Liver (tissue), 3 donors: ENCODE data around the gene RCAN2.

Source experiments
- ATF3 ChIP-seq: IDR thresholded peaks from 2 replicates; pipeline ENCODE4 v1.6.1; 2016; ENCODE audit warnings: antibody characterized with exemption
- CTCF ChIP-seq: fragments of 150-350 bp; IDR thresholded peaks from 2 replicates; pipeline ENCODE4 v1.5.1; 2017; ENCODE audit warnings: improper control_type of control experiment, low read depth, low read length; ENCODE audit not compliant: missing input control
- EGR1 ChIP-seq, 2 donors: IDR thresholded peaks; 2 replicates each; pipeline ENCODE4 v1.6.1; 2016 to 2018; ENCODE audit warnings: antibody characterized with exemption in 2 of 2, low read depth in 2 of 2
- FOXA1 ChIP-seq: IDR thresholded peaks from 2 replicates; pipeline ENCODE4 v1.6.1; 2016; ENCODE audit warnings: antibody characterized with exemption
- GABPA ChIP-seq, 2 donors: IDR thresholded peaks in 1 of 2; conservative IDR thresholded peaks in 1 of 2; 2 replicates each; pipeline ENCODE4 v1.6.1; 2016; ENCODE audit warnings: antibody characterized with exemption in 2 of 2, mild to moderate bottlenecking in 1 of 2, moderate library complexity in 1 of 2
- JUND ChIP-seq, 2 donors: IDR thresholded peaks; 2 replicates each; pipeline ENCODE4 v1.6.1; 2016; ENCODE audit warnings: antibody characterized with exemption in 2 of 2
- MAX ChIP-seq: IDR thresholded peaks from 2 replicates; pipeline ENCODE4 v1.6.1; 2016; ENCODE audit warnings: antibody characterized with exemption
- SP1 ChIP-seq: IDR thresholded peaks from 2 replicates; pipeline ENCODE4 v1.6.1; 2018; ENCODE audit warnings: antibody characterized with exemption, mild to moderate bottlenecking
- TAF1 ChIP-seq: conservative IDR thresholded peaks from 2 replicates; pipeline ENCODE4 v1.6.1; 2016; ENCODE audit warnings: antibody characterized with exemption, mild to moderate bottlenecking
- TF ChIP-seq, protein P1 (sequence below): IDR thresholded peaks from 2 replicates; pipeline ENCODE4 v1.6.1; 2016; ENCODE audit warnings: antibody characterized with exemption, mild to moderate bottlenecking
- TF ChIP-seq, protein P2 (sequence below): IDR thresholded peaks from 2 replicates; pipeline ENCODE4 v1.6.1; 2016; ENCODE audit warnings: antibody characterized with exemption
- donor health status: healthy.
- donor health status: healthy.

GRCh38 chr6:46377209-46377608, 114.0 kb downstream of the RCAN2 start:
- TF ChIP-seq FOXA1 (no peak), CTCF (no peak), EGR1 (IDR thresholded peaks at IDR 0.05; ENCODE audit: low read depth in 2 of 2) (no peak), SP1 (no peak), JUND (IDR thresholded peaks at IDR 0.05) (no peak), MAX (no peak), ATF3 (no peak), TAF1 (no peak), GABPA (IDR thresholded peaks at IDR 0.05 in 1 of 2, conservative IDR thresholded peaks at IDR 0.05 in 1 of 2) (no peak)
- TF ChIP-seq, protein P1, sequence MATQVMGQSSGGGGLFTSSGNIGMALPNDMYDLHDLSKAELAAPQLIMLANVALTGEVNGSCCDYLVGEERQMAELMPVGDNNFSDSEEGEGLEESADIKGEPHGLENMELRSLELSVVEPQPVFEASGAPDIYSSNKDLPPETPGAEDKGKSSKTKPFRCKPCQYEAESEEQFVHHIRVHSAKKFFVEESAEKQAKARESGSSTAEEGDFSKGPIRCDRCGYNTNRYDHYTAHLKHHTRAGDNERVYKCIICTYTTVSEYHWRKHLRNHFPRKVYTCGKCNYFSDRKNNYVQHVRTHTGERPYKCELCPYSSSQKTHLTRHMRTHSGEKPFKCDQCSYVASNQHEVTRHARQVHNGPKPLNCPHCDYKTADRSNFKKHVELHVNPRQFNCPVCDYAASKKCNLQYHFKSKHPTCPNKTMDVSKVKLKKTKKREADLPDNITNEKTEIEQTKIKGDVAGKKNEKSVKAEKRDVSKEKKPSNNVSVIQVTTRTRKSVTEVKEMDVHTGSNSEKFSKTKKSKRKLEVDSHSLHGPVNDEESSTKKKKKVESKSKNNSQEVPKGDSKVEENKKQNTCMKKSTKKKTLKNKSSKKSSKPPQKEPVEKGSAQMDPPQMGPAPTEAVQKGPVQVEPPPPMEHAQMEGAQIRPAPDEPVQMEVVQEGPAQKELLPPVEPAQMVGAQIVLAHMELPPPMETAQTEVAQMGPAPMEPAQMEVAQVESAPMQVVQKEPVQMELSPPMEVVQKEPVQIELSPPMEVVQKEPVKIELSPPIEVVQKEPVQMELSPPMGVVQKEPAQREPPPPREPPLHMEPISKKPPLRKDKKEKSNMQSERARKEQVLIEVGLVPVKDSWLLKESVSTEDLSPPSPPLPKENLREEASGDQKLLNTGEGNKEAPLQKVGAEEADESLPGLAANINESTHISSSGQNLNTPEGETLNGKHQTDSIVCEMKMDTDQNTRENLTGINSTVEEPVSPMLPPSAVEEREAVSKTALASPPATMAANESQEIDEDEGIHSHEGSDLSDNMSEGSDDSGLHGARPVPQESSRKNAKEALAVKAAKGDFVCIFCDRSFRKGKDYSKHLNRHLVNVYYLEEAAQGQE = no peak
- TF ChIP-seq, protein P2, sequence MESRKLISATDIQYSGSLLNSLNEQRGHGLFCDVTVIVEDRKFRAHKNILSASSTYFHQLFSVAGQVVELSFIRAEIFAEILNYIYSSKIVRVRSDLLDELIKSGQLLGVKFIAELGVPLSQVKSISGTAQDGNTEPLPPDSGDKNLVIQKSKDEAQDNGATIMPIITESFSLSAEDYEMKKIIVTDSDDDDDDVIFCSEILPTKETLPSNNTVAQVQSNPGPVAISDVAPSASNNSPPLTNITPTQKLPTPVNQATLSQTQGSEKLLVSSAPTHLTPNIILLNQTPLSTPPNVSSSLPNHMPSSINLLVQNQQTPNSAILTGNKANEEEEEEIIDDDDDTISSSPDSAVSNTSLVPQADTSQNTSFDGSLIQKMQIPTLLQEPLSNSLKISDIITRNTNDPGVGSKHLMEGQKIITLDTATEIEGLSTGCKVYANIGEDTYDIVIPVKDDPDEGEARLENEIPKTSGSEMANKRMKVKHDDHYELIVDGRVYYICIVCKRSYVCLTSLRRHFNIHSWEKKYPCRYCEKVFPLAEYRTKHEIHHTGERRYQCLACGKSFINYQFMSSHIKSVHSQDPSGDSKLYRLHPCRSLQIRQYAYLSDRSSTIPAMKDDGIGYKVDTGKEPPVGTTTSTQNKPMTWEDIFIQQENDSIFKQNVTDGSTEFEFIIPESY = no peak
